ENCODE results near the gene PABPN1. TPM values are rescaled to one million over a fixed set of nuclear protein-coding genes. Genes with fewer than 3 reads are reported as not detected.

Gene PABPN1
- total and polyA plus RNA-seq, 2 of the 13 experiments (the other 11 are each of a cell fraction or from before 2014, with no cell fraction given) = 233 to 524 TPM

DNA sequence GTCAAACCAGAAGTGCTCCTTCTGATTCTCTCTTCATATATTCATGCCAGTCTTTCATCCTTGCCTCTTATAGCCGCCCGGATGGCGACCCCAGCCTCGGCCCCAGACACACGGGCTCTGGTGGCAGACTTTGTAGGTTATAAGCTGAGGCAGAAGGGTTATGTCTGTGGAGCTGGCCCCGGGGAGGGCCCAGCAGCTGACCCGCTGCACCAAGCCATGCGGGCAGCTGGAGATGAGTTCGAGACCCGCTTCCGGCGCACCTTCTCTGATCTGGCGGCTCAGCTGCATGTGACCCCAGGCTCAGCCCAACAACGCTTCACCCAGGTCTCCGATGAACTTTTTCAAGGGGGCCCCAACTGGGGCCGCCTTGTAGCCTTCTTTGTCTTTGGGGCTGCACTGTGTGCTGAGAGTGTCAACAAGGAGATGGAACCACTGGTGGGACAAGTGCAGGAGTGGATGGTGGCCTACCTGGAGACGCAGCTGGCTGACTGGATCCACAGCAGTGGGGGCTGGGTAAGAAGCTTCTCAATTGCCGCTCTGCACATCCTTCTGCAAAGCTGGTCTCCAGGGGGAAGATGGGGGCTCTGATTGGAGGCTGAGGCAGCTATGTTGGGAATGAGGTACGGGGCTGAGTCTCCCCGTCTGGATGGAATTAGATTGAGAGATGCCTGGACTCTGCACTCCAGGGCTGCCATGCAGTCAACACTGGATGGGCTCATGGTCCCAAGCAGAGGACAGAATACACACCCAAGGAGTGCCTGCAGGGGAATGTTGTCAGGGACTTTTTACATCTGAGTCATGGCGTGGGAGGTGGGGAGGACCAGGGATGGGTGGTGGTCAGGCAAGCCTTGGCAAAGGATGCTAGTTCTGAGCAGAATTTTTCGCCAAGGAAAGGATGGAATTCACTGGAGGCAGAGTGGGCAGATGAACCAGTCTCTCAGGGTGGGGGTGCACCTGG lies 13.3 kb upstream of the PABPN1 start (continued):
- no peak for TF ChIP-seq E2F2 (CRISPR knock-in tag; IDR thresholded peaks at IDR 0.05; ENCODE audit: borderline replicate concordance)
- no peak for TF ChIP-seq ZNF646 (CRISPR knock-in tag; IDR thresholded peaks at IDR 0.05)
- TF ChIP-seq ZNF292 (CRISPR knock-in tag; IDR thresholded peaks at IDR 0.05; ENCODE audit: borderline replicate concordance, low read depth) = no peak
- TF ChIP-seq SAFB2 (CRISPR knock-in tag; IDR thresholded peaks at IDR 0.05; ENCODE audit: borderline replicate concordance, low read depth) = no peak
- no peak for TF ChIP-seq STAG1 (CRISPR knock-in tag; IDR thresholded peaks at IDR 0.05)
- TF ChIP-seq JUN (CRISPR knock-in tag; IDR thresholded peaks at IDR 0.05) = no peak
- no peak for TF ChIP-seq MED13 (CRISPR knock-in tag; IDR thresholded peaks at IDR 0.05)
- TF ChIP-seq HDAC6 (IDR thresholded peaks at IDR 0.05; ENCODE audit: low read depth, low read length) = no peak
- 0 out of 2 replicates have a peak, but pooled peaks have one; percentile 47 for TF ChIP-seq ZNF225 (CRISPR knock-in tag; IDR thresholded peaks at IDR 0.05)
- no peak for TF ChIP-seq ZNF7 (CRISPR knock-in tag; IDR thresholded peaks at IDR 0.05)
- no peak for TF ChIP-seq ZNF143 (CRISPR knock-in tag; IDR thresholded peaks at IDR 0.05)
- no peak for TF ChIP-seq SNAPC2 (CRISPR knock-in tag; IDR thresholded peaks at IDR 0.05)
- TF ChIP-seq, protein P1, sequence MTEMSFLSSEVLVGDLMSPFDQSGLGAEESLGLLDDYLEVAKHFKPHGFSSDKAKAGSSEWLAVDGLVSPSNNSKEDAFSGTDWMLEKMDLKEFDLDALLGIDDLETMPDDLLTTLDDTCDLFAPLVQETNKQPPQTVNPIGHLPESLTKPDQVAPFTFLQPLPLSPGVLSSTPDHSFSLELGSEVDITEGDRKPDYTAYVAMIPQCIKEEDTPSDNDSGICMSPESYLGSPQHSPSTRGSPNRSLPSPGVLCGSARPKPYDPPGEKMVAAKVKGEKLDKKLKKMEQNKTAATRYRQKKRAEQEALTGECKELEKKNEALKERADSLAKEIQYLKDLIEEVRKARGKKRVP (CRISPR knock-in tag; IDR thresholded peaks at IDR 0.05) = no peak
- TF ChIP-seq ZNF652 (CRISPR knock-in tag; IDR thresholded peaks at IDR 0.05; ENCODE audit: borderline replicate concordance, low read depth) = no peak
- TF ChIP-seq, protein P2, sequence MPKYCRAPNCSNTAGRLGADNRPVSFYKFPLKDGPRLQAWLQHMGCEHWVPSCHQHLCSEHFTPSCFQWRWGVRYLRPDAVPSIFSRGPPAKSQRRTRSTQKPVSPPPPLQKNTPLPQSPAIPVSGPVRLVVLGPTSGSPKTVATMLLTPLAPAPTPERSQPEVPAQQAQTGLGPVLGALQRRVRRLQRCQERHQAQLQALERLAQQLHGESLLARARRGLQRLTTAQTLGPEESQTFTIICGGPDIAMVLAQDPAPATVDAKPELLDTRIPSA (CRISPR knock-in tag; IDR thresholded peaks at IDR 0.05; ENCODE audit: borderline replicate concordance) = no peak
- TF ChIP-seq SNRNP70 (IDR thresholded peaks at IDR 0.05; ENCODE audit: low read depth, low read length) = no peak
- no peak for TF ChIP-seq PPARG (CRISPR knock-in tag; conservative IDR thresholded peaks at IDR 0.05)
- peak; percentile 41; the same call in 1 of the 2 replicates for TF ChIP-seq EHMT2 (IDR thresholded peaks at IDR 0.05; ENCODE audit: borderline replicate concordance, low read depth, low read length)
